Measurements from ENCODE around the gene TJP1.

The TJP1 gene

DNA sequence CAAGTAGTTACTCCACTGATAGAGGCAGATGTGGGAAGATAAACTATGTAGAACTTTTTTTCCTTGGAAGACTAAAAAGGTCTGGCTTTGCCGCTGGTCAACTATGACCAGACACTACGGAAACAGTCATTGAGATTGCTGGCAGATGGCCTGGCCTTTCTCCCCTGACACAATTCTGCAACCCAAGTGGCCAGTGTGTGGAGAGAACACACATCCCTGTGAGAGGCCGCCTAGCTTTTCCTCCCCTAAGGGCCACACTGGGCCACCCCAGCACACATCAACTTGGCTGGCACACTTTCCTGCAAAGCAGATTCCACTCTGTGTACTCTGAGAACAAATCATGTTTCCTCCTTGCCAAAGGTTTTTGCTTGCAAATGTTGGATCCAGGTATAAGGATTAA, 10.4 kb upstream of the TJP1 start:
- Histone ChIP-seq H2BK15ac (replicated peaks; ENCODE audit: low read depth) (no peak overlapping the region), H3K4me3 (ENCODE audit: low read length) (no peak overlapping the region), H2AK5ac (ENCODE audit: low read length) (no peak overlapping the region), H3K23ac (ENCODE audit: low read length) (no peak overlapping the region), H3K18ac (ENCODE audit: low read length) (no peak overlapping the region), H3K36me3 (ENCODE audit: control insufficient read depth, insufficient read depth, low read length) (no peaks in the 10 kb centered on the region), H2BK120ac (ENCODE audit: low read depth, low read length) (no peak overlapping the region), H3K27ac (ENCODE audit: low read depth, low read length) (no peak overlapping the region), H3K27me3 (ENCODE audit: insufficient read depth, low read length, poor library complexity) (no peaks in the 10 kb centered on the region), H2BK5ac (ENCODE audit: low read length) (no peak overlapping the region), H3K4me1 (ENCODE audit: control insufficient read depth, low read depth, low read length) (no peaks in the 10 kb centered on the region), H4K8ac (ENCODE audit: low read depth, low read length) (no peak overlapping the region), H4K5ac (ENCODE audit: low read length) (no peak overlapping the region), H3K9ac (ENCODE audit: low read length) (no peak overlapping the region), H3K4ac (ENCODE audit: low read depth, low read length) (no peak overlapping the region), H3K56ac (ENCODE audit: low read length) (no peak overlapping the region), H3K4me2 (ENCODE audit: low read length) (no peak overlapping the region), H3K79me1 (ENCODE audit: low read length) (no peaks in the 10 kb centered on the region), H3K79me2 (ENCODE audit: control insufficient read depth, insufficient read depth, low read length) (no peaks in the 10 kb centered on the region)
- WGBS (ENCODE audit: extremely low coverage, insufficient coverage, low lambda C conversion rate), result no CpG with 5 or more reads among the region's 3 CpGs
- DNase-seq, result no peak

DNA sequence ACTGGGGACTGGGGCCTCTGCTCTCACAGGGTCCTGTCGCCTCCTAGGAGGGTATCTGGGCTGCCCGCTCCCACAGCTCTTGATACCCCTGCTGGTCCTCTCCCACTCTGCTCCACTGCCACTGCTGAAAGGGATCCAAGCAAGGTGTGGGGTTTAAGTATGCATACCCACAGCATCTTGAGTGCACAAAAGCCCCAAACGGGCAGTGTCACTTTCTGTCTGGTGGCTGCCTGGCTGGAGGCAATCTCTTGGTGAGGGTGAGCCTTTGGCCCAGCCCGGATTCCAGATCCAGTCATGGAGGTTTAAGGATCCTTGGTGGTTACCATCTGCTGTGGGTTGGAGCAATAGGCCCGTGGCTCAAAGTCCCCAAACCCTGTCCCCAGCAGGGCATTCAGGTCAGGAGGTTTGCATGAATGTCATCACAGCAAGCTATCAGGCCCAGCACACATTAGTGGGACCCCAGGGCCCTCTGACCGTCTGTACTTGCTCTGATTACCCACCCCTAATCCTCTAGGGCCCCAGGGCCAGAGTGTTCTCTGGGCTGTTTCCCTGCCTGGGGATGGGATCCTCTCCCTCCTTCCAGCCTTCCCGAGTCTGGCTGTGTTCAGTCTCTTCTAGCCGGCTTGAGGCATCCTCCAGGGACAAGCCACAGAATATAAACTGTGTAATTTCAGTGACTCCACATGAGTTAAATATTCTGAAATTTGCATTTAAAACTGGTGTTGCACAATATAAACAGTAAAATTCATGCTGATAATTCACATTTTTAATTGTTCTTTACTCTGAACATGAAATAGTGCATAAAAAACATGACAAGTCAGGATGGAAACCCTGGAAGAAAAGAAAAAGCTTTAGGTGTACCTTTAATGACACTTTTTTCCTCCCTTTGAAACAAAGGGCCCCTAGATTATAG, 4.9 kb upstream of the TJP1 start:
- H4K8ac ChIP-seq (ENCODE audit: low read depth, low read length), result no peak overlapping the region
- no peak overlapping the region for H3K9ac ChIP-seq (ENCODE audit: low read length)
- H2BK120ac ChIP-seq (ENCODE audit: low read depth, low read length), result no peak overlapping the region
- no peak overlapping the region for H3K4ac ChIP-seq (ENCODE audit: low read depth, low read length)
- no peaks in the 10 kb centered on the region for H3K79me2 ChIP-seq (ENCODE audit: control insufficient read depth, insufficient read depth, low read length)
- H3K56ac ChIP-seq (ENCODE audit: low read length), result no peak overlapping the region
- no peak overlapping the region for H4K5ac ChIP-seq (ENCODE audit: low read length)
- no peak overlapping the region for H2BK5ac ChIP-seq (ENCODE audit: low read length)
- peaks cover 3% of the 10 kb centered on the region for H3K4me1 ChIP-seq (ENCODE audit: control insufficient read depth, low read depth, low read length)
- no peak for DNase-seq
- no peak overlapping the region for H3K18ac ChIP-seq (ENCODE audit: low read length)
- whole genome bisulfite sequencing (ENCODE audit: extremely low coverage, insufficient coverage, low lambda C conversion rate), result no CpG with 5 or more reads among the region's 8 CpGs
- H3K36me3 ChIP-seq (ENCODE audit: control insufficient read depth, insufficient read depth, low read length), result no peaks in the 10 kb centered on the region
- no peak overlapping the region for H3K27ac ChIP-seq (ENCODE audit: low read depth, low read length)
- no peak overlapping the region for H2AK5ac ChIP-seq (ENCODE audit: low read length)
- no peak overlapping the region for H2BK15ac ChIP-seq (replicated peaks; ENCODE audit: low read depth)
- no peaks in the 10 kb centered on the region for H3K79me1 ChIP-seq (ENCODE audit: low read length)
- no peak overlapping the region for H3K4me2 ChIP-seq (ENCODE audit: low read length)
- no peak overlapping the region for H3K23ac ChIP-seq (ENCODE audit: low read length)
- H3K4me3 ChIP-seq (ENCODE audit: low read length), result no peak overlapping the region
- H3K27me3 ChIP-seq (ENCODE audit: insufficient read depth, low read length, poor library complexity), result no peaks in the 10 kb centered on the region

DNA sequence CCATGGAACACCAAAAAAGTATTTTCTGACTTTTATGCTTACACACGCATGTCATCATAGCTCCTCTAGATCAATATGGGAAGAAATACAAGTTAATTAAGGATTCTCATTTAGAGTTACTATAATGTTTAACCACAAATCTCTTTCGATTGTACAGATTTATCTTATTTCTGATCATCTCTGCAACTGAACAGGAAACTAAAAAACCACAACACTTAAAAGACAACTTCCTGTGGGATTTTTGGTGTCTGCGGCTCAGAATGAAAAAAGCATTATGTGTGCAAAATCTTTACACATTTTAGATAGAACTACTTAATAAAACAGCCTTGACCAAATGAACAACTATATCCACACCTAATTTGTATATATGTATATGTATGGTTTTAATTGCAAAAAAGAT, 3.0 kb upstream of the TJP1 start:
- no peaks in the 10 kb centered on the region for H3K36me3 ChIP-seq (ENCODE audit: control insufficient read depth, insufficient read depth, low read length)
- H3K4me3 ChIP-seq (ENCODE audit: low read length), result no peak overlapping the region
- no peak overlapping the region for H3K4ac ChIP-seq (ENCODE audit: low read depth, low read length)
- no peak overlapping the region for H2BK5ac ChIP-seq (ENCODE audit: low read length)
- H3K79me1 ChIP-seq (ENCODE audit: low read length), result no peaks in the 10 kb centered on the region
- no CpG with 5 or more reads among the region's 3 CpGs for WGBS (ENCODE audit: extremely low coverage, insufficient coverage, low lambda C conversion rate)
- H3K9ac ChIP-seq (ENCODE audit: low read length), result no peak overlapping the region
- H3K56ac ChIP-seq (ENCODE audit: low read length), result no peak overlapping the region
- H3K23ac ChIP-seq (ENCODE audit: low read length), result no peak overlapping the region
- H4K8ac ChIP-seq (ENCODE audit: low read depth, low read length), result no peak overlapping the region
- DNase-seq, result no peak
- no peak overlapping the region for H3K4me2 ChIP-seq (ENCODE audit: low read length)
- H3K79me2 ChIP-seq (ENCODE audit: control insufficient read depth, insufficient read depth, low read length), result peaks cover 9% of the 10 kb centered on the region
- H3K18ac ChIP-seq (ENCODE audit: low read length), result no peak overlapping the region
- H3K4me1 ChIP-seq (ENCODE audit: control insufficient read depth, low read depth, low read length), result peaks cover 3% of the 10 kb centered on the region
- no peak overlapping the region for H2BK15ac ChIP-seq (replicated peaks; ENCODE audit: low read depth)
- no peak overlapping the region for H4K5ac ChIP-seq (ENCODE audit: low read length)
- H2BK120ac ChIP-seq (ENCODE audit: low read depth, low read length), result no peak overlapping the region
- no peaks in the 10 kb centered on the region for H3K27me3 ChIP-seq (ENCODE audit: insufficient read depth, low read length, poor library complexity)
- no peak overlapping the region for H2AK5ac ChIP-seq (ENCODE audit: low read length)
- no peak overlapping the region for H3K27ac ChIP-seq (ENCODE audit: low read depth, low read length)

DNA sequence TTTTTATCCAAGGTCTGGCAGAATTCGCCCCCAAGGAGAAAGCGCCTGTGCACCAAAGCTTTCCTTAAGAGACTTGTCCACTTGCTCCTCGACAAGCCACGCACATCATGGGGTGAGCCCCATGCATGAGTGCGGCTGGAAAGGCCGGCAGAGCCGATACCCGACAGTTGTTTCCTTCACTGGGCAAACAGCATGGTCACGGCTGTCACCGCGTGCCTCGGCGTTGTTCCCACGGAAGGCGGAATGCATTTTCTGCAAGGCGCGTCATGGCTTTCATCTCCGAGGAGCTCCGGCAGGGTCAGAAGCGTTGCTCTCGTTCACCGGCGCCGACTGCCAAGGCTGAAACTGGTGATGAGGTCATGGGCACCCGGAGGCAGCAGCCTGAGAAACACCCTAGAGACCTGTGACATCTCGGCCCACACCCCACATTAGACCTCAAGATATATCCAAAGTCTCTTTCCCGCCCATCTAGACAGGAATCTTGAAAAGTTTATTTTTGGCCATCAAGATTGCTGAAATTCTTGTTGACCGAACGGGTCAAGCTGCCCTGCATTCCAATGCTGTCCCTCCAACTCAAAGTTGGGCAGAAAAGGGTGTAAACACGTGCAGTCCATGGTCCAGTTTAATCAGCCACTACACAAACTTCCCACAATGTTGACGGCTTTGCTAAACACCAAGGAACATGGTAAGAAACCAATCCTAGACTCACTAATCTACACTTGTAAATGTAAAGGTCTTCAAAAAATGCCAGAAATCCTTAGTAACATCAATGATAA, 604 bp upstream of the TJP1 start:
- H4K5ac ChIP-seq (ENCODE audit: low read length), result no peak overlapping the region
- DNase-seq, result peak; percentile 82
- H2BK120ac ChIP-seq (ENCODE audit: low read depth, low read length), result no peak overlapping the region
- no CpG with 5 or more reads among the region's 31 CpGs for WGBS (ENCODE audit: extremely low coverage, insufficient coverage, low lambda C conversion rate)
- H2BK15ac ChIP-seq (replicated peaks; ENCODE audit: low read depth), result no peak overlapping the region
- H3K23ac ChIP-seq (ENCODE audit: low read length), result no peak overlapping the region
- H3K27me3 ChIP-seq (ENCODE audit: insufficient read depth, low read length, poor library complexity), result no peaks in the 10 kb centered on the region
- peak overlapping the region; percentile 95 for H3K56ac ChIP-seq (ENCODE audit: low read length)
- peak overlapping the region; percentile 59 for H3K9ac ChIP-seq (ENCODE audit: low read length)
- no peaks in the 10 kb centered on the region for H3K79me1 ChIP-seq (ENCODE audit: low read length)
- H3K4me3 ChIP-seq (ENCODE audit: low read length), result peak overlapping the region; percentile 54
- peaks cover 28% of the 10 kb centered on the region for H3K79me2 ChIP-seq (ENCODE audit: control insufficient read depth, insufficient read depth, low read length)
- H3K4me1 ChIP-seq (ENCODE audit: control insufficient read depth, low read depth, low read length), result peaks cover 3% of the 10 kb centered on the region
- peak overlapping the region; percentile 73 for H3K4me2 ChIP-seq (ENCODE audit: low read length)
- H4K8ac ChIP-seq (ENCODE audit: low read depth, low read length), result no peak overlapping the region
- H2BK5ac ChIP-seq (ENCODE audit: low read length), result no peak overlapping the region
- H3K4ac ChIP-seq (ENCODE audit: low read depth, low read length), result no peak overlapping the region
- H2AK5ac ChIP-seq (ENCODE audit: low read length), result no peak overlapping the region
- H3K18ac ChIP-seq (ENCODE audit: low read length), result peak overlapping the region; percentile 3
- H3K36me3 ChIP-seq (ENCODE audit: control insufficient read depth, insufficient read depth, low read length), result no peaks in the 10 kb centered on the region
- peak overlapping the region; percentile 69 for H3K27ac ChIP-seq (ENCODE audit: low read depth, low read length)

DNA sequence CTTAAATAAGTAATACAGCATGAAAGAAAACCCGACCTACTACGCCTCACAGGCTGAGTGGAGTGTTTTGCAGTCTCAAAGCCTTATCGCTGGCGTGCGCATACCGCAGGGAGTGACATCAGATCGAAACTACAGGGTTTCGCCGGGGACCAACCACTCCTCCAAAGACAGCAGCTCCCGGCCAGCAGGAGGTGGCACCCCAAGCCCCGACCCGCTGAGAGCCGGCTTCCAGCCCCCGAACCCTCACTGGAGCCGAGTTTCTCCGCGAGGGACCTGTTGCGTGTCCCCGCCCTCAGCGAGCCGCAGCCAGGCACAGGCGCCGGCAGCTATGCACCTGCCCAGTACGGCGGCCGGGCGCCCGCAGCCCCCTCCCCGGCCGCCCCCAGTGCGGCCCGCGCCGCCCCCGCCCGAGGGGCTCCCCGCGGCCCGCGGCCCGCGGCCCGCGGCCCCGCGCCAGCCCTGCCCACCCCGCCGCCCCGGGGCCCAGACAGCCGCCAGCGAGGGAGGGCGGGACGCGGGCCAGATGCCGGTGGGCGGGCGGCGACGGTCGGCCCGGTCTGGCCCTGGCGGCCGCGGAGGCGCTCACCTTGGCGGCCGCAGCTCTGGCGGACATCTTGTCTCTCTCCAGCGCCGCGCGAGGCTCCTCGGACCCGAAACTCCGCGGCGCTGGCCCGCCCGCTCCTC, 710 bp downstream of the TJP1 start:
- peak overlapping the region; percentile 81 for H3K9ac ChIP-seq (ENCODE audit: low read length)
- H3K79me2 ChIP-seq (ENCODE audit: control insufficient read depth, insufficient read depth, low read length), result peaks cover 39% of the 10 kb centered on the region
- no peak overlapping the region for H4K5ac ChIP-seq (ENCODE audit: low read length)
- H2BK120ac ChIP-seq (ENCODE audit: low read depth, low read length), result peak overlapping the region; percentile 98
- no peak overlapping the region for H3K23ac ChIP-seq (ENCODE audit: low read length)
- no peaks in the 10 kb centered on the region for H3K27me3 ChIP-seq (ENCODE audit: insufficient read depth, low read length, poor library complexity)
- no peak overlapping the region for H3K4me2 ChIP-seq (ENCODE audit: low read length)
- H3K56ac ChIP-seq (ENCODE audit: low read length), result peak overlapping the region; percentile 93
- H2BK5ac ChIP-seq (ENCODE audit: low read length), result no peak overlapping the region
- H3K4ac ChIP-seq (ENCODE audit: low read depth, low read length), result peak overlapping the region; percentile 97
- peak overlapping the region; percentile 100 for H3K18ac ChIP-seq (ENCODE audit: low read length)
- no peak overlapping the region for H2BK15ac ChIP-seq (replicated peaks; ENCODE audit: low read depth)
- no peaks in the 10 kb centered on the region for H3K79me1 ChIP-seq (ENCODE audit: low read length)
- peaks cover 3% of the 10 kb centered on the region for H3K4me1 ChIP-seq (ENCODE audit: control insufficient read depth, low read depth, low read length)
- H2AK5ac ChIP-seq (ENCODE audit: low read length), result no peak overlapping the region
- peak overlapping the region; percentile 100 for H3K27ac ChIP-seq (ENCODE audit: low read depth, low read length)
- peak overlapping the region; percentile 82 for H4K8ac ChIP-seq (ENCODE audit: low read depth, low read length)
- H3K36me3 ChIP-seq (ENCODE audit: control insufficient read depth, insufficient read depth, low read length), result no peaks in the 10 kb centered on the region
- DNase-seq, result peak; percentile 96
- peak overlapping the region; percentile 80 for H3K4me3 ChIP-seq (ENCODE audit: low read length)
- WGBS (ENCODE audit: extremely low coverage, insufficient coverage, low lambda C conversion rate), result no CpG with 5 or more reads among the region's 79 CpGs

Measured in mesendoderm (in vitro differentiated cells).